Measurements from ENCODE around the gene GFM2. TPM values are rescaled to one million over a fixed set of nuclear protein-coding genes. Genes with fewer than 3 reads are reported as not detected.
A peak's percentile ranks its signal among the peaks of the same experiment; 100 is the strongest.
"Not testable (repeated sequence)": the region's sequence is repeated elsewhere in the genome, so short reads cannot be mapped to it uniquely, and the experiment has no call there.

The GFM2 gene
- total RNA-seq, 1 experiment from 2014 or later, result 65.5 TPM

- in situ Hi-C loops (cut with HindIII; ENCODE audit: low pct_unique_long_range_greater_than_20kb, low sequenced_read_pairs); DNase-seq (ENCODE audit: low read depth, low spot score): not testable (repeated sequence)
These were observed 18.2 kb downstream of the GFM2 start for GRCh38 chr5:74748742-74749141.

- no peak for DNase-seq (ENCODE audit: low read depth, low spot score)
- in situ Hi-C loops (cut with HindIII; ENCODE audit: low pct_unique_long_range_greater_than_20kb, low sequenced_read_pairs), result no loop called here
These were observed 28.5 kb downstream of the GFM2 start for GRCh38 chr5:74738406-74738805.

GRCh38 chr5:74736759-74737158, 30.2 kb downstream of the GFM2 start:
- in situ Hi-C loops (cut with HindIII; ENCODE audit: low pct_unique_long_range_greater_than_20kb, low sequenced_read_pairs), result no loop called here
- DNase-seq (ENCODE audit: low read depth, low spot score), result no peak

GRCh38 chr5:74725331-74725730, 41.6 kb downstream of the GFM2 start:
- no peak for DNase-seq (ENCODE audit: low read depth, low spot score)
- in situ Hi-C loops (cut with HindIII; ENCODE audit: low pct_unique_long_range_greater_than_20kb, low sequenced_read_pairs), result no loop called here

- in situ Hi-C loops (cut with HindIII; ENCODE audit: low pct_unique_long_range_greater_than_20kb, low sequenced_read_pairs), result no loop called here
- no peak for DNase-seq (ENCODE audit: low read depth, low spot score)
These were observed 44.6 kb downstream of the GFM2 start for GRCh38 chr5:74722271-74722670.

- in situ Hi-C loops (cut with HindIII; ENCODE audit: low pct_unique_long_range_greater_than_20kb, low sequenced_read_pairs), result no loop called here
- DNase-seq (ENCODE audit: low read depth, low spot score), result no peak
These were observed 49.3 kb downstream of the GFM2 start for GRCh38 chr5:74717596-74717995.

- DNase-seq (ENCODE audit: low read depth, low spot score), result no peak
- in situ Hi-C loops (cut with HindIII; ENCODE audit: low pct_unique_long_range_greater_than_20kb, low sequenced_read_pairs), result no loop called here
These were observed 73.7 kb downstream of the GFM2 start for GRCh38 chr5:74693191-74693590.

- DNase-seq (ENCODE audit: low read depth, low spot score), result no peak
- in situ Hi-C loops (cut with HindIII; ENCODE audit: low pct_unique_long_range_greater_than_20kb, low sequenced_read_pairs), result no loop called here
These were observed 79.8 kb downstream of the GFM2 start for GRCh38 chr5:74686962-74687751.

- DNase-seq (ENCODE audit: low read depth, low spot score), result peak; percentile 22
- in situ Hi-C loops (cut with HindIII; ENCODE audit: low pct_unique_long_range_greater_than_20kb, low sequenced_read_pairs), result no loop called here
These were observed 80.8 kb downstream of the GFM2 start for GRCh38 chr5:74685979-74686631.

GRCh38 chr5:74684900-74685851, 81.7 kb downstream of the GFM2 start, which contains the start of gene HEXB:
HEXB (plus strand) TSS chr5:74685233; CDS start chr5:74685261, 28 bp downstream.
- in situ Hi-C loops (cut with HindIII; ENCODE audit: low pct_unique_long_range_greater_than_20kb, low sequenced_read_pairs), result no loop called here
- DNase-seq (ENCODE audit: low read depth, low spot score), result peak; percentile 83

- DNase-seq (ENCODE audit: low read depth, low spot score), result no peak
- in situ Hi-C loops (cut with HindIII; ENCODE audit: low pct_unique_long_range_greater_than_20kb, low sequenced_read_pairs), result no loop called here
These were observed 87.0 kb downstream of the GFM2 start for GRCh38 chr5:74679966-74680365.

- in situ Hi-C loops (cut with HindIII; ENCODE audit: low pct_unique_long_range_greater_than_20kb, low sequenced_read_pairs), result not testable (repeated sequence)
These were observed 87.6 kb downstream of the GFM2 start for GRCh38 chr5:74679300-74679699.

GRCh38 chr5:74678123-74678522, 88.8 kb downstream of the GFM2 start:
- DNase-seq (ENCODE audit: low read depth, low spot score); in situ Hi-C loops (cut with HindIII; ENCODE audit: low pct_unique_long_range_greater_than_20kb, low sequenced_read_pairs): not testable (repeated sequence)

More at GRCh38 chr5:74679300-74679699, 87.6 kb downstream of the GFM2 start:
- not testable (repeated sequence) for DNase-seq (ENCODE audit: low read depth, low spot score)

- in situ Hi-C loops (cut with HindIII; ENCODE audit: low pct_unique_long_range_greater_than_20kb, low sequenced_read_pairs); DNase-seq (ENCODE audit: low read depth, low spot score): not testable (repeated sequence)
These were observed 90.5 kb downstream of the GFM2 start for GRCh38 chr5:74676466-74676865.

- peak; percentile 60 for DNase-seq (ENCODE audit: low read depth, low spot score)
- in situ Hi-C loops (cut with HindIII; ENCODE audit: low pct_unique_long_range_greater_than_20kb, low sequenced_read_pairs), result no loop called here
These were observed 93.7 kb downstream of the GFM2 start for GRCh38 chr5:74673011-74673790.

GRCh38 chr5:74672215-74672877, 94.6 kb downstream of the GFM2 start:
- no peak for DNase-seq (ENCODE audit: low read depth, low spot score)
- in situ Hi-C loops (cut with HindIII; ENCODE audit: low pct_unique_long_range_greater_than_20kb, low sequenced_read_pairs), result no loop called here
